Stimulated activated CD8-positive, alpha-beta memory T cell treated with anti-CD3 and anti-CD28 coated beads, Interleukin-7, amount 100 ng/mL, for 24 hours (primary cell): ENCODE results near the gene ISOC2.

Experiments used
- DNase-seq: peaks from one replicate; pipeline ENCODE4 v3.0.0-alpha.2; 2020; ENCODE audit warnings: low read depth

Gene ISOC2

GRCh38 chr19:55406826-55407549 is 54.5 kb downstream of the ISOC2 start:
- DNase-seq: no peak

GRCh38 chr19:55406091-55406825 is 55.2 kb downstream of the ISOC2 start:
- DNase-seq: no peak

GRCh38 chr19:55405638-55406037 is 55.8 kb downstream of the ISOC2 start:
- no peak for DNase-seq
